GM19463 (cell line): ENCODE measurements around the gene CHRNE.
"Not testable (repeated sequence)": the region's sequence is repeated elsewhere in the genome, so short reads cannot be mapped to it uniquely, and the experiment has no call there.

ENCODE experiments used
- ATAC-seq: cut with Tn5 transposase; IDR thresholded peaks from one replicate; pipeline ENCODE4 v1.9.1; 2021; ENCODE audit warnings: mild to moderate bottlenecking, moderate library complexity; ENCODE audit not compliant: unreplicated experiment

Gene CHRNE

GRCh38 chr17:4908301-4908700 is 5.4 kb upstream of the CHRNE start:
- ATAC-seq = no peak

- ATAC-seq = not testable (repeated sequence)
These were observed 3.7 kb upstream of the CHRNE start for GRCh38 chr17:4906642-4907041.

- no peak for ATAC-seq
These were observed 358 bp downstream of the CHRNE start for GRCh38 chr17:4902540-4902939.

GRCh38 chr17:4901648-4902344 is 1.1 kb downstream of the CHRNE start:
- no peak for ATAC-seq

GRCh38 chr17:4901108-4901647 is 1.7 kb downstream of the CHRNE start:
- ATAC-seq = no peak

GRCh38 chr17:4900231-4901107 is 2.4 kb downstream of the CHRNE start:
- no peak for ATAC-seq

GRCh38 chr17:4899341-4900230 is 3.3 kb downstream of the CHRNE start, which contains the start of gene C17orf107:
Gene C17orf107, plus strand, starts transcription at chr17:4899536. Its CDS starts 227 bp downstream, at chr17:4899763.
- no peak for ATAC-seq

- no peak for ATAC-seq
These were observed 4.0 kb downstream of the CHRNE start for GRCh38 chr17:4898927-4899326.

- no peak for ATAC-seq
These were observed 4.5 kb downstream of the CHRNE start for GRCh38 chr17:4898351-4898750.

- ATAC-seq = no peak
These were observed 5.1 kb downstream of the CHRNE start for GRCh38 chr17:4897785-4898184.

- ATAC-seq = no peak
These were observed 5.7 kb downstream of the CHRNE start for GRCh38 chr17:4897198-4897687.

GRCh38 chr17:4896332-4897197 is 6.3 kb downstream of the CHRNE start:
- no peak for ATAC-seq

- ATAC-seq = no peak
These were observed 7.1 kb downstream of the CHRNE start for GRCh38 chr17:4895657-4896331.

GRCh38 chr17:4895121-4895520 is 7.8 kb downstream of the CHRNE start:
- ATAC-seq = no peak

GRCh38 chr17:4893721-4894560 is 9.0 kb downstream of the CHRNE start:
- ATAC-seq = no peak

GRCh38 chr17:4893272-4893671 is 9.6 kb downstream of the CHRNE start:
- no peak for ATAC-seq

- ATAC-seq = no peak
These were observed 10.2 kb downstream of the CHRNE start for GRCh38 chr17:4892499-4893221.
